ENCODE measurements around the gene SSH3. TPM values are rescaled to one million over a fixed set of nuclear protein-coding genes. Genes with fewer than 3 reads are reported as not detected.

Gene SSH3
- total and polyA plus RNA-seq, 11 donors: 8.1 to 23.9 (median 15.8) TPM

- TF ChIP-seq POLR2A (IDR thresholded peaks at IDR 0.05) (no peak), CTCF (IDR thresholded peaks at IDR 0.05) (no peak)
- H3K27ac ChIP-seq: no peak overlapping the region
- H3K4me1 ChIP-seq: peaks cover 0 to 12% (median 0%) of the 10 kb centered on the region in 12 donors
- ATAC-seq (no peak), DNase-seq (no peak)
- intact Hi-C loops (cut with DNase I): loop anchor here in 3 of 10 donors (10.0 kb wide), 1 partner anchor 226 kb away; no protein-coding TSS in a partner anchor
- no peaks in the 10 kb centered on the region for H3K27me3 ChIP-seq
- peaks cover 0 to 41% (median 19%) of the 10 kb centered on the region in 9 donors for H3K36me3 ChIP-seq
- no peaks in the 10 kb centered on the region for H3K9me3 ChIP-seq
- 92 to 95% (median 94%) methylated on average over 13 to 19 of the region's 19 CpGs for WGBS, 4 donors
- no peak overlapping the region for H3K4me3 ChIP-seq
Measured at GRCh38 chr11:67310246-67311050, 7.1 kb downstream of the SSH3 start.

- peaks cover 0 to 12% (median 0%) of the 10 kb centered on the region in 12 donors for H3K4me1 ChIP-seq
- H3K27me3 ChIP-seq: no peaks in the 10 kb centered on the region
- no peaks in the 10 kb centered on the region for H3K9me3 ChIP-seq
- 88 to 93% (median 90%) methylated on average over 17 to 18 of the region's 18 CpGs for WGBS, 4 donors
- intact Hi-C loops (cut with DNase I): loop anchor here in 3 of 10 donors (10.0 kb wide), 1 partner anchor 226 kb away; no protein-coding TSS in a partner anchor
- no peak for DNase-seq
- ATAC-seq: no peak
- H3K27ac ChIP-seq: no peak overlapping the region
- no peak for TF ChIP-seq CTCF (IDR thresholded peaks at IDR 0.05)
- TF ChIP-seq POLR2A (IDR thresholded peaks at IDR 0.05): no peak
- peaks cover 0 to 41% (median 19%) of the 10 kb centered on the region in 9 donors for H3K36me3 ChIP-seq
- no peak overlapping the region for H3K4me3 ChIP-seq
Measured at GRCh38 chr11:67311051-67311555, 7.8 kb downstream of the SSH3 start.

- no peak overlapping the region for H3K4me3 ChIP-seq
- TF ChIP-seq CTCF (IDR thresholded peaks at IDR 0.05) (no peak), POLR2A (IDR thresholded peaks at IDR 0.05) (no peak)
- intact Hi-C loops (cut with DNase I): loop anchor here in 3 of 10 donors (10.0 kb wide), 1 partner anchor 227 kb away; no protein-coding TSS in a partner anchor
- peaks cover 0 to 41% (median 19%) of the 10 kb centered on the region in 9 donors for H3K36me3 ChIP-seq
- ATAC-seq: peak in 1 of 4 donors; percentile 2
- WGBS, 4 donors: 84 to 93% (median 91%) methylated on average over 12 to 15 of the region's 15 CpGs
- no peak for DNase-seq
- H3K27ac ChIP-seq: peak overlapping the region in 1 of 12 donors; percentile 73
- no peaks in the 10 kb centered on the region for H3K9me3 ChIP-seq
- H3K4me1 ChIP-seq: peaks cover 0 to 16% (median 2%) of the 10 kb centered on the region in 12 donors
- H3K27me3 ChIP-seq: no peaks in the 10 kb centered on the region
Measured at GRCh38 chr11:67311556-67312082, 8.3 kb downstream of the SSH3 start.
